GM18907 (cell line): ENCODE measurements around the gene VPREB3.

Source experiments
- ATAC-seq: cut with Tn5 transposase; IDR thresholded peaks from one replicate; pipeline ENCODE4 v1.9.1; 2021; ENCODE audit warnings: mild to moderate bottlenecking, moderate library complexity; ENCODE audit not compliant: unreplicated experiment

Gene VPREB3

GRCh38 chr22:23783265-23784150, 29.3 kb upstream of the VPREB3 start:
- ATAC-seq, result no peak

GRCh38 chr22:23782703-23783102, 28.5 kb upstream of the VPREB3 start:
- no peak for ATAC-seq

- no peak for ATAC-seq
Measured at GRCh38 chr22:23782252-23782651, 28.0 kb upstream of the VPREB3 start.

- ATAC-seq, result no peak
Measured at GRCh38 chr22:23781511-23782183, 27.4 kb upstream of the VPREB3 start.

- no peak for ATAC-seq
Measured at GRCh38 chr22:23781065-23781464, 26.8 kb upstream of the VPREB3 start.

- ATAC-seq, result no peak
Measured at GRCh38 chr22:23780146-23780748, 26.0 kb upstream of the VPREB3 start.

- ATAC-seq, result no peak
Measured at GRCh38 chr22:23779731-23780130, 25.5 kb upstream of the VPREB3 start.

GRCh38 chr22:23779083-23779482, 24.9 kb upstream of the VPREB3 start:
- ATAC-seq, result no peak

- no peak for ATAC-seq
Measured at GRCh38 chr22:23778577-23778900, 24.3 kb upstream of the VPREB3 start.

- no peak for ATAC-seq
Measured at GRCh38 chr22:23777776-23778576, 23.8 kb upstream of the VPREB3 start.

- no peak for ATAC-seq
Measured at GRCh38 chr22:23775779-23776375, 21.7 kb upstream of the VPREB3 start.

- ATAC-seq, result no peak
Measured at GRCh38 chr22:23774922-23775436, 20.8 kb upstream of the VPREB3 start.

GRCh38 chr22:23774114-23774921, 20.1 kb upstream of the VPREB3 start:
- no peak for ATAC-seq

- no peak for ATAC-seq
Measured at GRCh38 chr22:23773483-23774113, 19.4 kb upstream of the VPREB3 start.

GRCh38 chr22:23772649-23773473, 18.6 kb upstream of the VPREB3 start, which contains the start of gene MMP11:
Gene MMP11, plus strand, starts transcription at chr22:23772849. Its CDS starts 22 bp downstream, at chr22:23772871.
- no peak for ATAC-seq

- no peak for ATAC-seq
Measured at GRCh38 chr22:23772315-23772648, 18.1 kb upstream of the VPREB3 start.

- ATAC-seq, result no peak
Measured at GRCh38 chr22:23769321-23769965, 15.2 kb upstream of the VPREB3 start.
